IgD-negative memory B cell (primary cell): ENCODE data around the gene TMEM200A. TPM values are rescaled to one million over a fixed set of nuclear protein-coding genes. Genes with fewer than 3 reads are reported as not detected.

Experiments used
- H3K27ac Mint-ChIP-seq, 3 donors: one replicate each; pipeline ENCODE4 v1.8.0; 2020 to 2022; ENCODE audit warnings: mild to moderate bottlenecking in 3 of 3, mixed read lengths in 3 of 3, moderate library complexity in 1 of 3
- H3K27me3 Mint-ChIP-seq: one replicate; pipeline ENCODE4 v1.8.0; 2021; ENCODE audit warnings: mixed read lengths
- H3K36me3 Mint-ChIP-seq: one replicate; pipeline ENCODE4 v1.8.0; 2020; ENCODE audit warnings: mild to moderate bottlenecking, mixed read lengths
- H3K4me1 Mint-ChIP-seq, 3 donors: one replicate each; pipeline ENCODE4 v1.8.0; 2020 to 2022; ENCODE audit warnings: mixed read lengths in 3 of 3, mild to moderate bottlenecking in 1 of 3
- H3K4me3 Mint-ChIP-seq, 4 donors: one replicate each; pipeline ENCODE4 v1.8.0; 2020 to 2022; ENCODE audit warnings: mild to moderate bottlenecking in 4 of 4, mixed read lengths in 4 of 4, moderate library complexity in 3 of 4
- H3K9me3 Mint-ChIP-seq, 3 donors: one replicate each; pipeline ENCODE4 v1.8.0; 2020 to 2021; ENCODE audit warnings: mixed read lengths in 3 of 3, mild to moderate bottlenecking in 1 of 3
- polyA plus RNA-seq: library from polyadenylated mRNA; unstranded; fragments of 300-500 nt; fragmentation: Illumina TruSeq; gene quantifications from one replicate; pipeline ENCODE4 v1.2.3, GENCODE V29; 2021

The TMEM200A gene
- polyA plus RNA-seq, 1 donor from 2014 or later = 0.33 TPM

DNA sequence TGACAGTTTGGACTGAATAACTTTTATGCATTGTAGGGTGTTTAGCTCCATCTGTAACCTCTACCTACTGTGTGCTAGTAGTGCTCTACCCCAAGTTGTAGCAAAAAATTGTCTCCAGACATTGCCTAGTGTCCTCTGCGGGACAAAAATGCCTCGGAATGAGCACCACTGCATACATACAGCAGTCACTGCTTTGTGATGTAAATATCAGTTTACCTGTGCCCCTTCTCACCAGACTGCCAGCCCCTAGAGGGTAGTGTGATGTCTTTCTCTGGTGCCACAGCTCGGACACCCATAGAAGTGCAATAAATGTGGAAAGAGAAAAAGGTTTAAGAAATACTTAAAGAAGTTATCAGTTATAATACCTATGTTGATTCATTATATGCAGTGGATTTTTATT is 25.1 kb downstream of the TMEM200A start:
- no peak overlapping the region for H3K27ac Mint-ChIP-seq
- H3K4me3 Mint-ChIP-seq = no peak overlapping the region
- H3K4me1 Mint-ChIP-seq = peaks cover 0 to 2% (median 0%) of the 10 kb centered on the region in 3 donors
- no peaks in the 10 kb centered on the region for H3K27me3 Mint-ChIP-seq
- H3K36me3 Mint-ChIP-seq = no peaks in the 10 kb centered on the region
- no peaks in the 10 kb centered on the region for H3K9me3 Mint-ChIP-seq

DNA sequence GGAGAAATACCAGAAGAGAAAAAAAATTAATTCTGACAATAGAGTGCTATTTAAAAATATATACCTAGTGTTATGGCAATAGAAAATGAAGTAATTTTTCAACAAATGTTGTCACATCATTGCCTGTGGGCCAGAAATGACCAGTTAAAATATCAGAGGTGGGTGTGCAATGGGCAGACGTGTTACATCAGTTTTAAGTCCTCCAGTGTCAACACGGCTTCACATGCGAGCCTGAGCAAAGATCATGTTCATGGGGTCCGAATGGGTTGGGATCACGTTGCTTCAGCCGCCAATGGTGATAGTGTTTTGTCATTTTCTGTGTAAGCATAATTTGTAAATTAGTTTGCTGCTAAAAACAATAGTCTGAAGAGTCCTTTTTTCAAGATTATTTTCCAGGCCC is 27.5 kb downstream of the TMEM200A start:
- H3K36me3 Mint-ChIP-seq = no peaks in the 10 kb centered on the region
- no peak overlapping the region for H3K4me3 Mint-ChIP-seq
- no peaks in the 10 kb centered on the region for H3K27me3 Mint-ChIP-seq
- peaks cover 4 to 9% (median 7%) of the 10 kb centered on the region in 3 donors for H3K4me1 Mint-ChIP-seq
- H3K9me3 Mint-ChIP-seq = no peaks in the 10 kb centered on the region
- no peak overlapping the region for H3K27ac Mint-ChIP-seq

DNA sequence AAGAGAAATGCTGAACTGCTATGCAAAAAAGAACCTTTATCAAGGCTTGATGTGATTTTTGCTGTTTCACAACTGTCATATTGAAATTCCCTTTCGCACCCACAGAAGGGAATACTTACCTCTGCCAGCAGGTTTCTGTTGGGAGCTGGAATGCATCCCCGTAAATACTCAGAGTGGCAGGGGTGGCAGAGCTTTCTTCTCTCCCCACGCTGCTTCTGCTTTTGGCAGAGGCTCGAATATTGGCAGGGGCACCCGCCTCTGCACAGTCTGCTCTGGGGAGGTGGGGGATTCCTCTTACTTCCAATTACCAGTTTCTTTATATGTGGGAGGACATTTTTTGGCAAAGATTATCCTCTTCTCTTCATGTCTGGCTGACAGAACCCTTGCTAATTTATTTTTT is 28.4 kb downstream of the TMEM200A start:
- no peak overlapping the region for H3K27ac Mint-ChIP-seq
- peaks cover 0 to 2% (median 0%) of the 10 kb centered on the region in 3 donors for H3K9me3 Mint-ChIP-seq
- peaks cover 4 to 9% (median 7%) of the 10 kb centered on the region in 3 donors for H3K4me1 Mint-ChIP-seq
- H3K27me3 Mint-ChIP-seq = no peaks in the 10 kb centered on the region
- H3K4me3 Mint-ChIP-seq = no peak overlapping the region
- no peaks in the 10 kb centered on the region for H3K36me3 Mint-ChIP-seq

DNA sequence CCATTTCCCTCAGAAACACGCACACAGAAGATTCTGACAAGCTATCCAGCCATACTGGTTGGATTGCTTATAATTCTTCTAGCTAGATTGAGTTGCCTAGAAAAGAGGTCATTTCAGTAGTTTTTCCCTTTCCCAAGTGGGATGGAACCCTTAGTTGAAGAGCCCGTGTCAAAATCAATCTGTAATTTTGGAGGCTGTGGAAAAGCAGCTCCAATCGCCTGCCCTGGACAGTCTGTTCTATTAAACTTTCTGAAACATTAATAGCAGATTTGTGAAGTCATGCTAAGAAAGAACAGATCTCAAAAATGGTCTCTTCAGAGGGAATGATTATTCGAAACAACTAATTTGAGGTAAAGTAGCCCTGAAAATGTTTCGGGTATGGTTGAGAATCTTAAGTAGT is 29.3 kb downstream of the TMEM200A start:
- H3K4me3 Mint-ChIP-seq = no peak overlapping the region
- H3K9me3 Mint-ChIP-seq = peaks cover 4 to 5% (median 5%) of the 10 kb centered on the region in 3 donors
- H3K36me3 Mint-ChIP-seq = no peaks in the 10 kb centered on the region
- peaks cover 4 to 9% (median 7%) of the 10 kb centered on the region in 3 donors for H3K4me1 Mint-ChIP-seq
- H3K27ac Mint-ChIP-seq = no peak overlapping the region
- peaks cover 2% of the 10 kb centered on the region for H3K27me3 Mint-ChIP-seq

DNA sequence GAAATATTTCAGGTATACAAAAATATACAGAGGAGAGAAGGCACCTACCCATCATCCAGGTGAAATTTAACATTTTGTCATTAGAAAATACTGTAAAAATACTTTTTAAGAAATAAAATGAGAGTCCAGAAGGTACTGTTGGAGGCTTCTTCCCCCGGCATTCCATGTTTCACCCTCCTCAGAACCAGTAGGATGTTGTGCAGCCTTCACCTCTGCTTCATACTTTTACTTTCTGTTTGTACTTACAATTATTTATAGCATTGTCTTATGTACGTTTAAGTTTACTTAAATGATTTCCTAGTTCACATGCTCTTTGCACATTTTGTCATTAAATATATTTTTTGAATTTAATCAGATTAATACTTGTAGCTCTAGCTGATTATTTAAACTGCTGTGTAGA is 30.9 kb downstream of the TMEM200A start:
- Mint-ChIP-seq H3K36me3 (no peaks in the 10 kb centered on the region), H3K27ac (no peak overlapping the region), H3K27me3 (peaks cover 2% of the 10 kb centered on the region), H3K4me3 (peak overlapping the region in 3 of 4 donors; percentile 17 to 55 (median 46)), H3K9me3 (peaks cover 4 to 6% (median 5%) of the 10 kb centered on the region in 3 donors), H3K4me1 (peaks cover 4 to 9% (median 7%) of the 10 kb centered on the region in 3 donors)

DNA sequence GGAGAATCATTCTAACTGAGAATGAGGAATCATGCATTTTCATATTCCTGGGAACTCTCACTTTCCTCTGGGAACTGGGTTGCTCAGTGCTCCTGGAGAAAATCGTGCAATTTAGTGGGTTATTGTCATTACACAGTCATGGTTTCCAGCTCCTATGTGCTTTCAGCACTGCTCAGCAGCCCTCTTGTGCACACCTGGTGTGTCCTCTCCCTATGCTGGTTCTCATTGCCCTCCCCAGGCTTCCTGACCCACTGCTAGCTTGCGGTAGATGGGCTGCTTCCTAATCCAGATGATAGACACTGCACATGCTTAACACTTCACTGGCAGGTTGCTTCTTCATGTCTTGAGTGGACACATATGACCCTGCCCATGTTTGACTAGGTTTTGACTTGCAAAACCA is 39.7 kb downstream of the TMEM200A start:
- Mint-ChIP-seq H3K27me3 (peaks cover 9% of the 10 kb centered on the region), H3K27ac (no peak overlapping the region), H3K4me3 (no peak overlapping the region), H3K4me1 (peaks cover 0 to 1% (median 0%) of the 10 kb centered on the region in 3 donors), H3K9me3 (no peaks in the 10 kb centered on the region), H3K36me3 (no peaks in the 10 kb centered on the region)

DNA sequence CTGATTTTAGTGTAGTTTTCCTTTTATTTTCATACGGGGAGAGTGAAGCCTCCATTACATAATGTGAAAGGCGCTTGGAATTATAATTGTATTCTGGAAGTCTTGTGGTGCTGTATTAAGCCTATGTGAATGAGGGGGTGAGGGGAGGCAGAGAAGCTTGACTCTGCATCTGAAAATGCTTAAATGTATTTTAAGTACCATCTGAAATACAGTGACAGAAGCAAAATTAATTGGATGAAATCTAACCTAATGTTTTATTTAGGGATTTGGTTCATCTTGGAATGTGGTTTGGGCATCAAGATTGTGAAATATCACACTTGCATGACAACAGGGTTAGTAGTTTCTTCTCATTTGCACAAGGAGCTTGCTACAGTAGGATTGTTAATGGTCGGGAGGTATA is 41.2 kb downstream of the TMEM200A start:
- Mint-ChIP-seq H3K9me3 (no peaks in the 10 kb centered on the region), H3K27me3 (peaks cover 9% of the 10 kb centered on the region), H3K4me1 (peaks cover 0 to 1% (median 0%) of the 10 kb centered on the region in 3 donors), H3K36me3 (no peaks in the 10 kb centered on the region), H3K27ac (no peak overlapping the region), H3K4me3 (peak overlapping the region in 1 of 4 donors; percentile 49)

DNA sequence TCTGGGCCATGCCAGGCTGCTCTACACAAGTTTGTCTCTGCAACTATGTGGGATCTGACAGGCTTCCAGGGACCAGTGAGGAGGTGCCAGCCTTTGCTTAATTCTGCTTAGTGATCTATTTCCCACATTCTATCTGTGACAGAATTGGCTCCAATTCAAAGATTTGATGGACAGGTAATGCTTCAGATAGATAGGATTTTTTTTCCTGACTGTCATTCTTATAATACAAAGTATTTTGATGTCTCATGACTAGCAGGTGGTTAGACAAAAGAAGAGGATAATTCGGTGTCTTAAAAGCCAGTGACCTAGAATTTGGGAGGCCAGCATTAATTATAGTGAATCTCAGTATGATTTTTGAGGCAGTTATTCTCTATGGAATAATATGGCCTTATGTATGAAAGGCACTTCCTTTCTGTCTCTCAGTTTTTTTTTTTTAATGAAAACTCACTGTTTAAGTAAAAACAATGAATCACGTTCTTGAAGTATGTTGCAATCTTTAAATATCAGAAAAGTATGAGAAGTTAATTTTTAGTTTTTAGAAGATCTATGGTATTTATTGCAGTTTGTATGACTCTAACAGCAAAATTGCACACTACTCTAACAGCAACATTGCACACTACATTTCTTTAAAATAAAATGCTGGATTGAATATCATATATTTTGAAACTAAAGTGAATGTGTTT is 43.7 kb downstream of the TMEM200A start:
- Mint-ChIP-seq H3K4me3 (no peak overlapping the region), H3K27ac (no peak overlapping the region), H3K4me1 (peaks cover 0 to 2% (median 0%) of the 10 kb centered on the region in 3 donors), H3K36me3 (no peaks in the 10 kb centered on the region), H3K27me3 (peaks cover 11% of the 10 kb centered on the region), H3K9me3 (no peaks in the 10 kb centered on the region)

DNA sequence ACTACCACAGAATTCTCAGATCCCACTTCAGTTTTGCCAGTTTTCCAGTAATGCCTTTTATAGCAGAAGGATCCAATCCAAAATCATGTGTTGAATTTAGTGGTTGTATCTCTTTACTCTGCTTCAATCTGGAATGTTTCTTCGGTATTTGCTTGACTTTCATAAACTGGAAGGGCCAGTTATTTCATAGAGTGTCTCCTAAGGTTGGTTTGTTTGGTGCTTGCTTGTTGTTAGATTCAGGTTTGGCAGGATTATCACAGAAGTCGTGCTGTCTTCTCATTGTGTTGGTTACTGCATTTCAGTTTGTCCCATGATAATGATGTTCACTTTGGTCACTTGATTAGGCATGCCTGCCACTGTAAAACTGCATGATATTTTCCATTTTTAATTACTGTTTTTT is 45.7 kb downstream of the TMEM200A start:
- Mint-ChIP-seq H3K9me3 (no peaks in the 10 kb centered on the region), H3K36me3 (no peaks in the 10 kb centered on the region), H3K27me3 (peaks cover 6% of the 10 kb centered on the region), H3K4me3 (no peak overlapping the region), H3K27ac (no peak overlapping the region), H3K4me1 (peaks cover 0 to 2% (median 0%) of the 10 kb centered on the region in 3 donors)

DNA sequence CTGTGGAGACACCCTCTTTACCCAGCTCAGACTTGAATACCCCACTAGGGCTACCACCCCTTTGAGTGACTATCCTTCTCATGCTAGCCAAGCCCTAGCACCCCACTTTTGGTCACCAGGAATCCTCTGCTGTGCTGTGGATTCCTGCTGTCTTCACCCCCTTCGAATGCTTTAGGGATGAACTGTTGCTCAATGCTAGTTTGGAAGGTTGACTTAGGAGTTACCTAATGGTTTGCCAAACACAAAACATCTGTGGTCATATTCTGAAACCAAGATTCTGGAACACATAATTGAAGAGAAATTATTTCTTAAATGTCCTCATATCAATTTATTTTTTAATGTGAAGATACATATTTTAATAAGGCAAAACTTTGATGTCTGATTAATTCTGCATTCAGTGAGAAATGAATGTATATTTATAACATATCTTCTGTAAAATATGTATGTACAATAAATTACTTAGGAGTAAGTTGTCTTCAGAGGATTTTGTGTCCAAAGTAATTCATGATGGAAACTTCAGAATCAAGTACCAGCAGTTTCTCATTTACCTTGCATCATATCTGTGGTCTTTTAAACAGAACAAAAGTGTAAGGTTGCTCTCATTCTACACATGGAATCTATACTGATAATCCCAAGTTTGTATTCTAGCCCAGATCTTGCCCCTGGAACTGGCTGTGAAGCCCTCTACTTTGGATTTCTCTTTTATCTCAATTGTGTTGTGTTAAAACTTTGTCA is 46.9 kb downstream of the TMEM200A start:
- Mint-ChIP-seq H3K4me3 (no peak overlapping the region), H3K36me3 (no peaks in the 10 kb centered on the region), H3K27ac (no peak overlapping the region), H3K4me1 (peaks cover 0 to 2% (median 0%) of the 10 kb centered on the region in 3 donors), H3K9me3 (no peaks in the 10 kb centered on the region), H3K27me3 (peaks cover 6% of the 10 kb centered on the region)

DNA sequence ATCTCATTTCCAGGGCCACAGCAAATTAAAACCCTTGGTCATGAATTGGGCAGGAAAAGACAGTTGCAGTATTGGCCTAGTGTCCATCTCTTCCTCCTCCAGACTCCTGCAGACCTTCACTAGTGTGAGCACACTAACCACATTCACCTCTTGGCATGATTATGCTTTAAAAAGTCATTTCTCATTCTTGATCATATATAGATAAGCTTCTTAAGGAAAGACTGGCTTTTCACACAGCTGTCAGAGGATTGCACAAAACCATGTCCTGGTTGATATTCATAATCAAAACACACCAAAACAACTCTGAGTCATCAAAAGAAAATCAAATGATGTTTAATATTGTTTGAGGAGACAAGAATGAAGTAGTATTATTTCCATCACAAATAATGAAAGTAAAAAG is 52.1 kb downstream of the TMEM200A start:
- Mint-ChIP-seq H3K9me3 (no peaks in the 10 kb centered on the region), H3K4me1 (peaks cover 0 to 2% (median 0%) of the 10 kb centered on the region in 3 donors), H3K4me3 (no peak overlapping the region), H3K27ac (peak overlapping the region in 1 of 3 donors; percentile 67), H3K27me3 (peaks cover 3% of the 10 kb centered on the region), H3K36me3 (no peaks in the 10 kb centered on the region)

DNA sequence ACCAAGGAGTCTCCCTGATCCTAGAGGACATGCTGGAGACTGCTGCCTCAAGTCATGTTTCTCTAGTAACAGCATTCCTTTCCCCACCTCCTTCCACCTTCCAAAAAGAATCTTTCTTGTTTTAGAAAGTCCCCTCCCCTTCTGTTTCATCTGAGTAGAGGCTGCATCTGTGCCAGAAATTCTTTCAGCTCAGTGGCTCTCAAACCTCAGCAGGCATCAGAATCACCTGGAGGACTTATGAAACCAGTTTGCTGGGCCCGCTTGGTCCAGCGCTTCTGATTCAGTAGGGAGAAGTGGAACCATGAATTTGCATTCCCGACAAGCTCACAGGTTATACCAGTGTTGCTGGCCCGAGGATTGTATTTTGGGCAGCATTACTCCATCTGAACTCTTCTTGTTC is 55.1 kb downstream of the TMEM200A start:
- Mint-ChIP-seq H3K27ac (no peak overlapping the region), H3K36me3 (no peaks in the 10 kb centered on the region), H3K9me3 (peaks cover 0 to 1% (median 0%) of the 10 kb centered on the region in 3 donors), H3K4me1 (peaks cover 0 to 2% (median 0%) of the 10 kb centered on the region in 3 donors), H3K4me3 (no peak overlapping the region), H3K27me3 (no peaks in the 10 kb centered on the region)

DNA sequence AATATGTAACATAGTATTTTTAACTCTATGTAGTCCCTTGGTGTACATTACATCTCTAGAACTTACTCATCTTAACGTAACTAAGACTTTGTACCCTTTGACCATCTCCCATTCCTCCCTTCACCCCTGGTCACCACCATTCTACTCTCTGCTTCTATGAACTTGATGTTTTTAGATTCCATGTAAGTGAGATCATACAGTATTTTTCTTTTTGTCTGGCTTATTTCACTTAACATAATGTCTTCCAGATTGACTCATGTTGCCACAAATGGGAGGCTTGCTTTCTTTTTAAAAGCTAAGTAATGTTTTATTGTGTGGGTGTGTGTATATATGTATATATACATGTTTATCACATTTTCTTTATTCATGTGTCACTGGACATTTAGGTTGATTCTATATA is 55.8 kb downstream of the TMEM200A start:
- no peak overlapping the region for H3K4me3 Mint-ChIP-seq
- peaks cover 0 to 1% (median 0%) of the 10 kb centered on the region in 3 donors for H3K9me3 Mint-ChIP-seq
- peaks cover 0 to 2% (median 0%) of the 10 kb centered on the region in 3 donors for H3K4me1 Mint-ChIP-seq
- no peaks in the 10 kb centered on the region for H3K36me3 Mint-ChIP-seq
- no peaks in the 10 kb centered on the region for H3K27me3 Mint-ChIP-seq
- no peak overlapping the region for H3K27ac Mint-ChIP-seq

DNA sequence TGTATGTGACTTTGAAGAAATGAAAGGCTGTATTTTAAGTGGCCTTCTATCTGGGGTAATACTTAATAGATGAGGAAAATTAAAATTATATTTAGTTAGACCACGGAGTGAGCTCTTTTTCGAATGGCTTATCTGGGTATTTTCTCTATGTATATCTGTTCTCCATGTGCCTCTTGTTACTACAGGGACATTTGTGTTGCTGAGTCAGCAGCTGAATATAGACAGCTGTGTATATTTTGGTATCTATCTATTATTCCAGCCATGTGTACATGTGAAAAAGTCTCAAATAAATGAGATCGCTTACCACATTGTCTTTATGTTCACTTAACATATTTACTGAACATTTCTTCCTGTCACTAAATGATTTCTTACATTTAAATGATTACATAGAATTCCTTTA is 57.2 kb downstream of the TMEM200A start:
- Mint-ChIP-seq H3K27ac (no peak overlapping the region), H3K9me3 (peaks cover 0 to 1% (median 0%) of the 10 kb centered on the region in 3 donors), H3K36me3 (no peaks in the 10 kb centered on the region), H3K4me1 (peaks cover 0 to 2% (median 0%) of the 10 kb centered on the region in 3 donors), H3K4me3 (no peak overlapping the region), H3K27me3 (no peaks in the 10 kb centered on the region)

DNA sequence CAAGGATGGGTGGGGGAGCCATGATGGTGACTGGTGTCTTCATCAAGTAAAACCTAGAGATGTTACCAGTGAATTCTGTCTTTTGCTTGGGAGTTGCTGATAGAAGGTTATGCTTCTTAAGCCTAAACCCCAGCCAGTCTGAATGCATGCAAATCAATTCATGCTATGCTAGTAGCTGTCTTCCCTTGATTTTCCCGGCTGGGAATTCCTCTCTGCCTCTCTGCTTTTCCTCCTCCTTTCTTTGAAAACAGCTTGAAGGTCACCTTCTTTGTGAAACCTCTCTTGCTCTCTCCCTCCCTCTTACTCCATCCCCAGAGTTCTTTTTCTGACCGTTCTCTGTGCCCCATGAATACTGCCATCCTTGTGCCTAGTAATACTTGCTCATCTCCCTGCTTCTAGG is 58.9 kb downstream of the TMEM200A start:
- no peaks in the 10 kb centered on the region for H3K36me3 Mint-ChIP-seq
- peaks cover 0 to 1% (median 0%) of the 10 kb centered on the region in 3 donors for H3K9me3 Mint-ChIP-seq
- H3K27ac Mint-ChIP-seq = peak overlapping the region in 1 of 3 donors; percentile 50
- H3K4me3 Mint-ChIP-seq = no peak overlapping the region
- no peaks in the 10 kb centered on the region for H3K27me3 Mint-ChIP-seq
- peaks cover 0 to 2% (median 0%) of the 10 kb centered on the region in 3 donors for H3K4me1 Mint-ChIP-seq
